ENCODE data around the gene TRAF7.

- TF ChIP-seq CTCF (IDR thresholded peaks at IDR 0.05; ENCODE audit: low read length) (no peak), EZH2 (IDR thresholded peaks at IDR 0.05; ENCODE audit: borderline replicate concordance, low read length) (no peak)
These were observed 50.4 kb downstream of the TRAF7 start for GRCh38 chr16:2205967-2206313.
